Measurements from ENCODE around the gene ATAD3A. TPM values are rescaled to one million over a fixed set of nuclear protein-coding genes. Genes with fewer than 3 reads are reported as not detected.

The ATAD3A gene
- total and polyA plus RNA-seq, 9 of the 15 experiments (the other 6 are each of a cell fraction or from before 2014, with no cell fraction given), result 0.10 to 173 (median 36.7) TPM

- 95% methylated on average over 14 of the region's 18 CpGs for WGBS (ENCODE audit: insufficient coverage, low coverage, missing lambda C conversion rate)
- Histone ChIP-seq H3K4me1 (replicated peaks in 1 of 2; ENCODE audit: control insufficient read depth in 2 of 2, insufficient read depth in 2 of 2, low read length in 2 of 2) (peaks cover 0 to 7% of the 10 kb centered on the region in 2 experiments; a peak in 1 of 5 replicates), H3K27ac (ENCODE audit: extremely low read depth, low read depth, low read length) (no peak overlapping the region), H3K79me2 (ENCODE audit: control insufficient read depth, insufficient read depth, low read length) (no peaks in the 10 kb centered on the region), H4K20me1 (replicated peaks; ENCODE audit: control insufficient read depth, insufficient read depth, low read length) (no peaks in the 10 kb centered on the region), H3K27me3 (ENCODE audit: control insufficient read depth in 2 of 2, insufficient read depth in 2 of 2, low read length in 2 of 2) (no peaks in the 10 kb centered on the region; a peak in 1 of 5 replicates), H3K9me3 (replicated peaks; ENCODE audit: control insufficient read depth, insufficient read depth, low read depth, low read length) (peaks cover 16% of the 10 kb centered on the region), H3K4me2 (ENCODE audit: insufficient read depth, low read length) (no peak overlapping the region), H3K9ac (ENCODE audit: insufficient read depth in 1 of 2, low read depth in 2 of 2, low read length in 2 of 2) (no peak overlapping the region), H3K4me3 (no peak overlapping the region), H3K36me3 (ENCODE audit: control insufficient read depth, insufficient read depth, low read length) (peaks cover 87% of the 10 kb centered on the region), H3K9me1 (ENCODE audit: control insufficient read depth, insufficient read depth, low read length) (no peaks in the 10 kb centered on the region), H2AFZ (ENCODE audit: low read depth, low read length) (no peak overlapping the region)
- ChIA-PET CTCF (ENCODE audit: low intra/inter-chr PET ratio) (no interaction called here), POLR2A (interaction anchor here (0.6 kb wide), 1 partner anchor 104 kb away, joined by 3 read pairs; no protein-coding TSS in a partner anchor)
- TF ChIP-seq OTX1 (CRISPR knock-in tag; IDR thresholded peaks at IDR 0.05), result no peak
- TF ChIP-seq POLR2G (IDR thresholded peaks at IDR 0.05; ENCODE audit: low read depth, low read length), result 0 out of 2 replicates have a peak, but pooled peaks have one; percentile 26
- ATAC-seq (no peak), FAIRE-seq (no peak), DNase-seq (ENCODE audit: extremely low read depth in 1 of 4, low spot score in 3 of 4) (no peak)
- in situ Hi-C loops (cut with MboI), result no loop called here
- intact Hi-C loops (cut with micrococcal nuclease), result no loop called here
- BruUV-seq (replicated peaks), result no TSS peak
These were observed 24.3 kb upstream of the ATAD3A start for GRCh38 chr1:1487701-1488100.

DNA sequence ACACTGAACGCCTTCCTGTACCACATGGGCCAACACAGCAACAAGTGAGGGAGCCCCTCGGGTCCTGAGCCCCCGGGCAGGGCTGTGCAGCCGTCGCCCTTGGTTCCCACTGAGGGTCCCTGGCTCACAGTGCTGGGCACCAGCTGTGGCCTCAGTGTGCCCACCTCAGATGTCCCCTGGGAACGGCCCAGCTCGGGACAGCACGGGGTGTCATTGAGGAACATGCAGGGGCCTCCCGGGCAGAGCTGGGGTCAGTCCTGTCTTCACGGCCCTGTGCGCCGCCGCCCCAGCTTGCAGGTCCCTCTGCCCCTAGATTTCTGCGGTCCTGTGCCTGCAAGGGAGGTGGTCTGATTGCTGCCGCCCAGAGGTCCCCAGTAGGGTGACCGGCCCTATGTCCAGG is 22.7 kb upstream of the ATAD3A start:
- Histone ChIP-seq H3K9me1 (ENCODE audit: control insufficient read depth, insufficient read depth, low read length) (no peaks in the 10 kb centered on the region), H3K27ac (ENCODE audit: extremely low read depth, low read depth, low read length) (no peak overlapping the region), H3K4me2 (ENCODE audit: insufficient read depth, low read length) (no peak overlapping the region), H2AFZ (ENCODE audit: low read depth, low read length) (no peak overlapping the region), H3K9me3 (replicated peaks; ENCODE audit: control insufficient read depth, insufficient read depth, low read depth, low read length) (peaks cover 16% of the 10 kb centered on the region), H3K4me3 (no peak overlapping the region), H3K36me3 (ENCODE audit: control insufficient read depth, insufficient read depth, low read length) (peaks cover 86% of the 10 kb centered on the region; the same call in 2 of the 3 replicates), H3K79me2 (ENCODE audit: control insufficient read depth, insufficient read depth, low read length) (no peaks in the 10 kb centered on the region), H3K9ac (ENCODE audit: insufficient read depth in 1 of 2, low read depth in 2 of 2, low read length in 2 of 2) (no peak overlapping the region), H4K20me1 (replicated peaks; ENCODE audit: control insufficient read depth, insufficient read depth, low read length) (no peaks in the 10 kb centered on the region), H3K4me1 (replicated peaks in 1 of 2; ENCODE audit: control insufficient read depth in 2 of 2, insufficient read depth in 2 of 2, low read length in 2 of 2) (peaks cover 0 to 4% of the 10 kb centered on the region in 2 experiments; a peak in 1 of 5 replicates), H3K27me3 (ENCODE audit: control insufficient read depth in 2 of 2, insufficient read depth in 2 of 2, low read length in 2 of 2) (no peaks in the 10 kb centered on the region)
- no TSS peak for BruUV-seq (replicated peaks)
- TF ChIP-seq POLR2G (IDR thresholded peaks at IDR 0.05; ENCODE audit: low read depth, low read length) (peak; percentile 50), SMC3 (conservative IDR thresholded peaks at IDR 0.05; ENCODE audit: insufficient read depth, low read depth, low read length) (no peak)
- POLR2A ChIA-PET, result no interaction called here
- peak in 1 of 4 experiments; percentile 8 for DNase-seq (ENCODE audit: extremely low read depth in 1 of 4, low spot score in 3 of 4)
- CTCF ChIA-PET (ENCODE audit: low intra/inter-chr PET ratio), result no interaction called here
- intact Hi-C loops (cut with micrococcal nuclease), result no loop called here
- in situ Hi-C loops (cut with MboI), result no loop called here
- 96% methylated on average over 16 of the region's 16 CpGs for WGBS (ENCODE audit: insufficient coverage, low coverage, missing lambda C conversion rate)
- FAIRE-seq, result no peak
- no peak for ATAC-seq

All from K562 (cell line).